GM12891 (cell line): ENCODE data around the gene KREMEN1.

ENCODE experiments used
- DNase-seq: peaks from one replicate; pipeline ENCODE4 v3.0.0; 2011; ENCODE audit warnings: low spot score; ENCODE audit not compliant: insufficient read length
- FAIRE-seq: peaks from 2 replicates; lab custom pipeline; 2011; peaks lifted over from hg19 to GRCh38; lab: Jason Lieb, UNC
- PAX5 ChIP-seq: IDR thresholded peaks from 2 replicates; pipeline ENCODE4 v1.6.1; 2011; ENCODE audit warnings: low read length, moderate library complexity, mild to moderate bottlenecking; ENCODE audit not compliant: insufficient read depth, severe bottlenecking
- POLR2A ChIP-seq: IDR thresholded peaks from 2 replicates; pipeline ENCODE4 v1.6.1; 2011; ENCODE audit warnings: low read depth, low read length, control low read depth
- POLR2AphosphoS5 ChIP-seq: IDR thresholded peaks from 2 replicates; pipeline ENCODE4 v1.6.1; 2011; ENCODE audit warnings: low read depth, low read length, control low read depth
- POU2F2 ChIP-seq: IDR thresholded peaks from 2 replicates; pipeline ENCODE4 v1.6.1; 2011; ENCODE audit warnings: low read depth, mild to moderate bottlenecking, control low read depth, low read length, moderate library complexity
- SPI1 ChIP-seq: IDR thresholded peaks from 2 replicates; pipeline ENCODE4 v1.6.1; 2011; ENCODE audit warnings: low read depth, low read length, control low read depth
- TAF1 ChIP-seq: IDR thresholded peaks from 2 replicates; pipeline ENCODE4 v1.6.1; 2011; ENCODE audit warnings: low read depth, low read length, control low read depth

Gene KREMEN1

GRCh38 chr22:29141078-29141688 lies 68.3 kb downstream of the KREMEN1 start:
- TF ChIP-seq POLR2AphosphoS5 (no peak), POU2F2 (no peak), POLR2A (no peak), PAX5 (no peak), SPI1 (no peak)
- no peak for FAIRE-seq
- DNase-seq = no peak

DNA sequence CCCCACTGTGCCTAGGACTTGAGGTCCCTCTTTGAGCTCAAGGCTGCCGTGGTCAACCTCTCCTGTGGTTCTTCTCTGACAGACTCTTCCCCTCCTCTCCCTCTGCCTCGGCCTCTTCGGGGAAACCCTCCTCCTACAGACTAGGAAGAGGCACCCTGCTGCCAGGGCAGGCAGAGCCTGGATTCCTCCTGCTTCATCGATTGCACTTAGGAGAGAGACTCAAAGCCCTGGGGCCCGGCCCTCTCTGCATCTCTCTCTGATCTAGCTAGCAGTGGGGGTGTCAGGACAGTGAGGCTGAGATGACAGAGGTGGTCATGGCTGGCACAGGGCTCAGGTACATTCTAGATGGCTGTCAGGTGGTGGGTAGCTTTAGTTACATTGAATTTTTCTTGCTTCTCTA lies 69.3 kb downstream of the KREMEN1 start:
- no peak for FAIRE-seq
- TF ChIP-seq PAX5 (no peak), POLR2AphosphoS5 (no peak), SPI1 (no peak), POU2F2 (no peak), TAF1 (no peak), POLR2A (no peak)
- no peak for DNase-seq

DNA sequence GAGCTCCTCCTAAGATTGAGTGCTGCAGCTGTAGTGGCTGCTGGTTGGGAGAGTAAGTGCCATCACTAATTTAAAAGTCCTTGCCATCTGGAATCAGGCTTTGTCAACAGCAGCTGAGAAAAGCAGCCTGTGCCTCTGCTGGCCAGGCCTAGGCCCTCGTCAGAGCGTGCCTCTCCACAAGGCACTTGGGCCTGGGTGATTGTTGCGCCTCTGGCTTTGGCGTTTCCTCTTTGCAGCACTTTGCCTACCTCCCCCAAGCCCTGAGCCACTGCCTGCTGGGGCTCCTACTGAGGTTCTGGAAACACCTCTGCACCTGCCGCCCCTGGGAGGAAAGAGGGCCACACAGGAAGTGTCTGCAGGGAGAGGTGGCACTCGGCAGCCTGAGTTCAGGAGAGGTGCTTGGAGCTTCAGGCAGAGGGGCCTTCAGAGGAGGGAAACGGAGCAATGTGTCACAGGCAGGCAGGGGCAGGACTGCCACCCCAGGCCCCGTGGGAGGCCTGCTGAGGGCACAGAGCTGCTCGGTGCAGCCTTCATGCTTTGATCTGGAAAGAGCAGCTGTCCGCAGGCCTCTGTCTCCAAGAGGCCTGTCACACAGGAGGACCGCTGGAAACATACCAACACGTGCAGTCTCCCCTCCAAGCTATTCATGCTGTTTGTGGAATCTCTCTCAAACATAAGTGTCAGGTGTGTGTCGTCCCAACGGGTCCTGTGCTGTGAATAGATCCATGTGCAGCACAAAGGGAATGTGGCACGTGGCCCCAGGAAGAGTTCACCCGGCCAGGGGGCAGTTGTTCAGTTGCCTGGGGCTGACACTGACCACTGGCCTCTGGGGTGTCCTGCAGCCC lies 71.3 kb downstream of the KREMEN1 start:
- no peak for FAIRE-seq
- DNase-seq = no peak
- TF ChIP-seq TAF1 (no peak), SPI1 (no peak), POU2F2 (no peak), PAX5 (no peak), POLR2AphosphoS5 (no peak), POLR2A (no peak)

DNA sequence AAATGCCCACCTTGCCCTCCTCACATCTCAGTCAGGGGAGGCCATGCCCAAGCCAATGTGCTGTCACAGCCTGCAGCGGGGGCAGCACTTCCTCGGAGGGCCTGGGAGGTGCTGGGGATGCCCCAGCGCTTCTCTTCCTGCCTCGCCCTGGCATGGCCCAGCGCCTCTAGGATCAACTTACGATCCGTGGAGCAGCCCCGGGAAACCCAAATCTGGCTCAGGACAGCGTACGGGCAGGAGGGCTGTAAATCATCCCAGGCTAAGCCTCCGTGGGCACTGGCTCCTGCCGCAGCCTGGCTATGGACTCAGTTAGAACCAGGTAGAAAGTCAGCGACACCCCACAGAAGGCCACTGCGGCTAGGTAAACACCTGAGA lies 71.9 kb downstream of the KREMEN1 start:
- no peak for FAIRE-seq
- TF ChIP-seq TAF1 (no peak), PAX5 (no peak), POU2F2 (no peak), POLR2AphosphoS5 (no peak)
- DNase-seq = no peak

DNA sequence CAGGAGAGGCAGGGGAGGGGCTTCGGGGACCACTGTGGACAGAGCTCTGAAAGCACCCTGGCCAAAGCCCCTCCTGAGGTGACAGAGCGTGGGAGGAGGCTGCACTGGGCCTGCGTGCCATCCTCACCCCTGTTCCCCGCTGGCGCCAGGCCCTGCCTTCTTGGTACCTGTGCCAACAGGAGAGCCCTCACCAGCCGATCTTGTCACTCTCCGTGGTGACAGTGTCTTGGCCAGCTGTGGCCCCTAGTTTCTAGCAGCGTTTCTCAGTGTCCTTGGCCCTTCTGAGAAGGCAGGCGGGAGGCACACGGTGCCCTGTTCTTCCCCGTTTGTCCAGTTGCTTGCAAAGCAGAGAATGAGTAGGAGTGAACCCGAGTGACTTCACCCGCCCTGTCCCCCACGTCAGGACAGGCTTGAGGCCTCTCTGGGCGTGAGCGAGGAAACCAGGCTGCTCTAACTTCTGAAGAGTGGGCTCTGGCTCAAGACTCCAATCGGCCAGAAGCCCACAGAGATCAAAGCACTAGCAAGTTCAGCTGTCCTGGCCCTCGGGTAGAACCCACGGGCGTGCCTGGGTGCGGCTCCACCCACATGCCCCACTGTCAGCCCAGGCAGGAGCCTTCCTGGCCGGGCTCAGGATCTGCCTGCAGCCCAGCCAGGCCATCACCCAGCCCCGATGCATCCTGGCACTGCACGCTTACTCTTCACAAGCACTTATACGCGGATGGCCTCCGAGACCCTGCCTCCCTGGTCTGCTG lies 72.7 kb downstream of the KREMEN1 start:
- TF ChIP-seq POLR2A (no peak), POLR2AphosphoS5 (no peak), POU2F2 (no peak), SPI1 (no peak), TAF1 (no peak), PAX5 (no peak)
- no peak for FAIRE-seq
- DNase-seq = no peak

GRCh38 chr22:29146091-29146560 lies 73.3 kb downstream of the KREMEN1 start:
- FAIRE-seq = no peak
- DNase-seq = no peak
- no peak for TF ChIP-seq POLR2A
- TF ChIP-seq POLR2AphosphoS5 = no peak
- no peak for TF ChIP-seq POU2F2
- TF ChIP-seq SPI1 = no peak
- no peak for TF ChIP-seq PAX5
- TF ChIP-seq TAF1 = no peak

DNA sequence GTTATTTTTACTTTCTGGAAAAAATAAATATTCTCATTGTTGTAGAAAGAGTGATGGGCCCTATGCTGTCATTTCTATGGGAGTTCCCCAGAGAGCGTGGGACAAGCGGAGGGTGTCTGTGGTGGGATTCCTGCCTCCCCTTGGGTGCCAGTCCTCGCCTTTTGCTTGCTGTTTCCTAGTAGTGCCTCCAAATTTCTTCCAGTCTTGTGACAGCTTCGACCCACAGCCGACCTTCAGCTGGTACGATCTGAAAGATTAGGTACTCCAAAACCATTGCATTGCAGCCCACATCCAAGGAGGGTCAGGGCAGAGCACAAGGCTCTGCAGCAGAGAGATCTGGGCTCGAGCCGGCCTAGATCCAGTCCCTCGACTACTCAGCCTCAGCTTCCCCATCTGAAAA lies 73.9 kb downstream of the KREMEN1 start:
- TF ChIP-seq SPI1 (no peak), PAX5 (no peak), POU2F2 (no peak), POLR2AphosphoS5 (no peak), TAF1 (no peak), POLR2A (no peak)
- DNase-seq (no peak), FAIRE-seq (no peak)

DNA sequence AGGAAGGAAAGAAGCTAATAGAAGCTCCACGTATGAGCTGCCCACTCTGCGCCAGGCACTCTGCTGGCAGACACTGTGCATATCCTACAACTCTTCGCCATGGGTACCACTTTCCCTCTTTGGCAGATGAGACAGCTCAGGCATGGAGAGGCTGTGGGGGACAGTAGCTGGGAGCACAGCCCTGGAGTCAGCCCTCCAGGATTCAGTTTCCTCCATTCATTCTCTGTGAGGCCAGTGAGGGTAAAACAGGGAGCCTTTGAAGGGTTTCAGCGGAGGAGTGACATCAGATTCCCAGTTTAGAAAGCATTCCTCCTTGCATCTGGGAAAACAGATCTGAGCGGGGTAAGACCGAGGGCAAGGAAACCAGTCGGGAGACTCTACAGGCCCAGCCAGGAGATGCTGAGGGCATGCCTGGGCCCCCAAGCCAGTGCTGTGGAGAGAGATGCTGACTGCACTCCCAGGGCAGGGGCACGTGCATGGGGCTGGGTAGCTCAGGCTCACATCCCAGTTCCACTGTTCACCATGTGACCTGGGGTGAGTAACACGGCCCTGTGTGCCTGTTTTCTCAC lies 74.6 kb downstream of the KREMEN1 start:
- FAIRE-seq = no peak
- TF ChIP-seq TAF1 (no peak), POLR2AphosphoS5 (no peak), POU2F2 (no peak), POLR2A (no peak), SPI1 (no peak), PAX5 (no peak)
- no peak for DNase-seq

DNA sequence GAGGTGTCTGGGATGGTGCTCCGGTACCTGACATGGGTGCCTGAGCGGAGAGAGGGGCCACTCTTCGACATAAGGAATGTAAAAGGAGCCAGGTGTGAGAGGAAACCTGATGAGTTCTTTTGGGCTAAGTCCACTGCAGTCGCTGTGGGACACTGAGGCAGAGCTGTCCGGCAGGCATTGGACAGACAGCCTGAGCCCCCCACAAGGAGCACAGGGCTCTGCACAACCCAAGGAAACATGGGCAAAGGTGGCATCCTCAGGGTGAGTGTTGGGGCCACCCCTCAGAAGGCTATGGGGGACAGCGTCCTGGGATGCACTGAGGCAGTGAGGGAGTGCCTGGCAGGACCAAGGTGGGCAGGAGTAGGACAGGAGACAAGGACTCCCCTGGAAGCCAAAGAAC lies 75.2 kb downstream of the KREMEN1 start:
- DNase-seq (no peak), FAIRE-seq (no peak)
- TF ChIP-seq TAF1 = no peak
